GM18907 (cell line): ENCODE data around the gene EPHB1.
A peak's percentile ranks its signal among the peaks of the same experiment; 100 is the strongest.
"Not testable (repeated sequence)": the region's sequence is repeated elsewhere in the genome, so short reads cannot be mapped to it uniquely, and the experiment has no call there.

Source experiments
- ATAC-seq: cut with Tn5 transposase; IDR thresholded peaks from one replicate; pipeline ENCODE4 v1.9.1; 2021; ENCODE audit warnings: mild to moderate bottlenecking, moderate library complexity; ENCODE audit not compliant: unreplicated experiment

The EPHB1 gene

GRCh38 chr3:135233476-135233875 is 438.4 kb downstream of the EPHB1 start:
- ATAC-seq, result not testable (repeated sequence)

- no peak for ATAC-seq
These were observed 440.5 kb downstream of the EPHB1 start for GRCh38 chr3:135235541-135235940.

- no peak for ATAC-seq
These were observed 442.5 kb downstream of the EPHB1 start for GRCh38 chr3:135237371-135238143.

GRCh38 chr3:135238236-135238830 is 443.3 kb downstream of the EPHB1 start:
- ATAC-seq, result no peak

- ATAC-seq, result no peak
These were observed 444.0 kb downstream of the EPHB1 start for GRCh38 chr3:135238871-135239614.

GRCh38 chr3:135239615-135239884 is 444.5 kb downstream of the EPHB1 start:
- ATAC-seq, result no peak

GRCh38 chr3:135240426-135240825 is 445.4 kb downstream of the EPHB1 start:
- ATAC-seq, result peak; percentile 58

- no peak for ATAC-seq
These were observed 447.2 kb downstream of the EPHB1 start for GRCh38 chr3:135242285-135242684.

- no peak for ATAC-seq
These were observed 448.6 kb downstream of the EPHB1 start for GRCh38 chr3:135243616-135244015.

- no peak for ATAC-seq
These were observed 451.0 kb downstream of the EPHB1 start for GRCh38 chr3:135246027-135246426.

GRCh38 chr3:135248213-135248612 is 453.2 kb downstream of the EPHB1 start:
- no peak for ATAC-seq

- no peak for ATAC-seq
These were observed 454.1 kb downstream of the EPHB1 start for GRCh38 chr3:135249186-135249585.

- no peak for ATAC-seq
These were observed 463.9 kb downstream of the EPHB1 start for GRCh38 chr3:135258916-135259315.

- no peak for ATAC-seq
These were observed 465.0 kb downstream of the EPHB1 start for GRCh38 chr3:135260025-135260424.

GRCh38 chr3:135261214-135261775 is 466.2 kb downstream of the EPHB1 start:
- ATAC-seq, result no peak

- no peak for ATAC-seq
These were observed 466.9 kb downstream of the EPHB1 start for GRCh38 chr3:135261916-135262315.

- ATAC-seq, result no peak
These were observed 467.4 kb downstream of the EPHB1 start for GRCh38 chr3:135262441-135262840.

GRCh38 chr3:135263331-135263730 is 468.3 kb downstream of the EPHB1 start:
- no peak for ATAC-seq

- ATAC-seq, result no peak
These were observed 472.4 kb downstream of the EPHB1 start for GRCh38 chr3:135267487-135267886.

GRCh38 chr3:135268941-135269532 is 474.0 kb downstream of the EPHB1 start:
- ATAC-seq, result no peak
